CD4-positive, alpha-beta memory T cell (primary cell): ENCODE measurements around the gene EFHD2. TPM values are rescaled to one million over a fixed set of nuclear protein-coding genes. Genes with fewer than 3 reads are reported as not detected.

ENCODE experiments used
- CTCF ChIA-PET: fragments of 350-600 bp; sonication (Branson Sonifier 250); formaldehyde crosslinking; loops from one replicate; lab custom pipeline; 2021; ENCODE audit warnings: inconsistent platforms; ENCODE audit not compliant: partially characterized antibody; lab: Charles Lee
- POLR2A ChIA-PET: fragments of 350-600 bp; sonication (Branson Sonifier 250); formaldehyde crosslinking; loops from one replicate; lab custom pipeline; 2021; ENCODE audit not compliant: partially characterized antibody; lab: Charles Lee
- DNase-seq, 5 donors: peaks; one replicate each; pipeline versions ENCODE4 v3.0.0 to v3.0.0-alpha.2; 2020 to 2022; ENCODE audit warnings: mixed read lengths in 1 of 5
- H3K27ac ChIP-seq: one replicate; pipeline ENCODE4 v1.7.0; 2013; ENCODE audit warnings: low read depth, low read length
- H3K27me3 ChIP-seq: 2 replicates; pipeline ENCODE4 v1.7.0; 2013; ENCODE audit warnings: mild to moderate bottlenecking, low read length, moderate library complexity; ENCODE audit not compliant: insufficient read depth
- H3K36me3 ChIP-seq: 2 replicates; pipeline ENCODE4 v1.7.0; 2013; ENCODE audit warnings: mild to moderate bottlenecking, low read length, moderate library complexity; ENCODE audit not compliant: insufficient read depth
- H3K4me1 ChIP-seq: 2 replicates; pipeline ENCODE4 v1.7.0; 2013; ENCODE audit warnings: mild to moderate bottlenecking, low read length, moderate library complexity; ENCODE audit not compliant: insufficient read depth
- H3K4me3 ChIP-seq, 2 donors: one replicate each; pipeline ENCODE4 v1.7.0; 2013; ENCODE audit warnings: low read length in 2 of 2, mild to moderate bottlenecking in 1 of 2
- H3K9me3 ChIP-seq, 2 donors: one replicate each; pipeline ENCODE4 v1.7.0; 2013; ENCODE audit warnings: low read length in 2 of 2, control low read depth in 1 of 2; ENCODE audit not compliant: control insufficient read depth in 1 of 2
- H3K27ac Mint-ChIP-seq, 7 donors: one replicate each; pipeline ENCODE4 v1.8.0; 2020 to 2021; ENCODE audit warnings: mixed read lengths in 7 of 7, mild to moderate bottlenecking in 6 of 7, inconsistent platforms in 3 of 7, moderate library complexity in 3 of 7
- H3K27me3 Mint-ChIP-seq, 2 donors: one replicate each; pipeline ENCODE4 v1.8.0; 2020 to 2021; ENCODE audit warnings: mixed read lengths in 2 of 2
- H3K36me3 Mint-ChIP-seq, 2 donors: one replicate each; pipeline ENCODE4 v1.8.0; 2020 to 2021; ENCODE audit warnings: mixed read lengths in 2 of 2, inconsistent platforms in 1 of 2, mild to moderate bottlenecking in 1 of 2
- H3K4me1 Mint-ChIP-seq, 4 donors: one replicate each; pipeline ENCODE4 v1.8.0; 2020 to 2021; ENCODE audit warnings: mixed read lengths in 4 of 4, mild to moderate bottlenecking in 1 of 4
- H3K4me3 Mint-ChIP-seq, 8 donors: one replicate each; pipeline ENCODE4 v1.8.0; 2020 to 2021; ENCODE audit warnings: mixed read lengths in 8 of 8, mild to moderate bottlenecking in 7 of 8, moderate library complexity in 6 of 8, inconsistent platforms in 3 of 8
- H3K9me3 Mint-ChIP-seq, 8 donors: one replicate each; pipeline ENCODE4 v1.8.0; 2020 to 2021; ENCODE audit warnings: mixed read lengths in 8 of 8, mild to moderate bottlenecking in 5 of 8, inconsistent platforms in 3 of 8, moderate library complexity in 1 of 8
- intact Hi-C: fragments of 100-400 bp; cut with micrococcal nuclease; formaldehyde crosslinking; loops from one replicate; pipeline ENCODE4 v1.15.1; 2023
- polyA plus RNA-seq, 2 donors: library from polyadenylated mRNA; unstranded; fragments of 300-500 nt; fragmentation: Illumina TruSeq; gene quantifications; one replicate each; pipeline ENCODE4 v1.2.3, GENCODE V29; 2021
- total RNA-seq, 2 experiments: library from RNA; stranded (reverse); gene quantifications; one replicate each; pipeline ENCODE4 v1.2.3, GENCODE V29; 2021

The EFHD2 gene
- total and polyA plus RNA-seq, 4 experiments from 2014 or later = 46.4 to 66.7 (median 54.4) TPM

GRCh38 chr1:15436881-15437442, 27.3 kb downstream of the EFHD2 start:
- H3K27me3 ChIP-seq = no peaks in the 10 kb centered on the region
- intact Hi-C loops = no loop called here
- H3K4me3 Mint-ChIP-seq = no peak overlapping the region
- no peaks in the 10 kb centered on the region for H3K36me3 ChIP-seq
- H3K4me3 ChIP-seq = no peak overlapping the region
- H3K9me3 ChIP-seq = no peaks in the 10 kb centered on the region
- CTCF ChIA-PET = interaction anchor here (14.3 kb wide), 1 partner anchor 115 kb away, joined by 274 read pairs; no protein-coding TSS in a partner anchor
- no peaks in the 10 kb centered on the region for H3K27me3 Mint-ChIP-seq
- no peak for DNase-seq
- peaks cover 0 to 2% of the 10 kb centered on the region in 2 donors for H3K36me3 Mint-ChIP-seq
- no peak overlapping the region for H3K27ac ChIP-seq
- no peaks in the 10 kb centered on the region for H3K9me3 Mint-ChIP-seq
- H3K27ac Mint-ChIP-seq = no peak overlapping the region
- H3K4me1 ChIP-seq = no peaks in the 10 kb centered on the region
- H3K4me1 Mint-ChIP-seq = no peaks in the 10 kb centered on the region
- POLR2A ChIA-PET = no interaction called here

GRCh38 chr1:15439325-15439724, 29.6 kb downstream of the EFHD2 start:
- no peak for DNase-seq
- peaks cover 0 to 1% of the 10 kb centered on the region in 2 donors for H3K27me3 Mint-ChIP-seq
- POLR2A ChIA-PET = no interaction called here
- H3K27ac Mint-ChIP-seq = no peak overlapping the region
- intact Hi-C loops = no loop called here
- Histone ChIP-seq H3K36me3 (no peaks in the 10 kb centered on the region), H3K4me3 (no peak overlapping the region), H3K4me1 (no peaks in the 10 kb centered on the region), H3K9me3 (no peaks in the 10 kb centered on the region), H3K27ac (no peak overlapping the region), H3K27me3 (no peaks in the 10 kb centered on the region)
- H3K4me3 Mint-ChIP-seq = no peak overlapping the region
- H3K4me1 Mint-ChIP-seq = no peaks in the 10 kb centered on the region
- CTCF ChIA-PET = no interaction called here
- H3K9me3 Mint-ChIP-seq = no peaks in the 10 kb centered on the region
- H3K36me3 Mint-ChIP-seq = no peaks in the 10 kb centered on the region

- ChIA-PET POLR2A (no interaction called here), CTCF (no interaction called here)
- H3K36me3 Mint-ChIP-seq = no peaks in the 10 kb centered on the region
- intact Hi-C loops = no loop called here
- H3K4me1 Mint-ChIP-seq = no peaks in the 10 kb centered on the region
- H3K27ac Mint-ChIP-seq = no peak overlapping the region
- no peak overlapping the region for H3K4me3 ChIP-seq
- H3K36me3 ChIP-seq = no peaks in the 10 kb centered on the region
- peak overlapping the region in 1 of 8 donors; percentile 4 for H3K4me3 Mint-ChIP-seq
- H3K27me3 Mint-ChIP-seq = peaks cover 0 to 5% of the 10 kb centered on the region in 2 donors
- H3K27me3 ChIP-seq = no peaks in the 10 kb centered on the region
- no peak overlapping the region for H3K27ac ChIP-seq
- no peaks in the 10 kb centered on the region for H3K4me1 ChIP-seq
- no peaks in the 10 kb centered on the region for H3K9me3 ChIP-seq
- no peak for DNase-seq
- no peaks in the 10 kb centered on the region for H3K9me3 Mint-ChIP-seq
These were observed 30.7 kb downstream of the EFHD2 start for GRCh38 chr1:15440357-15440756.

- H3K4me3 ChIP-seq = no peak overlapping the region
- H3K4me1 Mint-ChIP-seq = peaks cover 0 to 4% (median under 1%) of the 10 kb centered on the region in 4 donors
- H3K36me3 Mint-ChIP-seq = no peaks in the 10 kb centered on the region
- peaks cover 0 to 5% of the 10 kb centered on the region in 2 donors for H3K27me3 Mint-ChIP-seq
- no peak overlapping the region for H3K4me3 Mint-ChIP-seq
- H3K27me3 ChIP-seq = no peaks in the 10 kb centered on the region
- CTCF ChIA-PET = interaction anchor here (0.7 to 1.6 kb wide), 2 partner anchors 10 to 118 kb away, joined by 3 to 6 read pairs; no protein-coding TSS in a partner anchor
- H3K27ac Mint-ChIP-seq = peak overlapping the region in 1 of 7 donors; percentile 42
- H3K27ac ChIP-seq = no peak overlapping the region
- no peaks in the 10 kb centered on the region for H3K9me3 Mint-ChIP-seq
- no peaks in the 10 kb centered on the region for H3K4me1 ChIP-seq
- no peaks in the 10 kb centered on the region for H3K9me3 ChIP-seq
- H3K36me3 ChIP-seq = no peaks in the 10 kb centered on the region
- intact Hi-C loops = no loop called here
- POLR2A ChIA-PET = no interaction called here
- DNase-seq = no peak
These were observed 31.6 kb downstream of the EFHD2 start for GRCh38 chr1:15441247-15441646.

- Histone ChIP-seq H3K4me1 (no peaks in the 10 kb centered on the region), H3K9me3 (no peaks in the 10 kb centered on the region), H3K27ac (no peak overlapping the region), H3K36me3 (no peaks in the 10 kb centered on the region), H3K27me3 (no peaks in the 10 kb centered on the region), H3K4me3 (no peak overlapping the region)
- no peak overlapping the region for H3K27ac Mint-ChIP-seq
- no peak overlapping the region for H3K4me3 Mint-ChIP-seq
- H3K27me3 Mint-ChIP-seq = peaks cover 0 to 5% of the 10 kb centered on the region in 2 donors
- no peaks in the 10 kb centered on the region for H3K36me3 Mint-ChIP-seq
- POLR2A ChIA-PET = no interaction called here
- CTCF ChIA-PET = interaction anchor here (1.6 kb wide), 1 partner anchor 11 kb away, joined by 6 read pairs; no protein-coding TSS in a partner anchor
- H3K9me3 Mint-ChIP-seq = no peaks in the 10 kb centered on the region
- peaks cover 0 to 4% (median under 1%) of the 10 kb centered on the region in 4 donors for H3K4me1 Mint-ChIP-seq
- intact Hi-C loops = no loop called here
- no peak for DNase-seq
These were observed 32.4 kb downstream of the EFHD2 start for GRCh38 chr1:15442119-15442518.

- Mint-ChIP-seq H3K27me3 (peaks cover 1 to 5% of the 10 kb centered on the region in 2 donors), H3K4me1 (peaks cover 0 to 4% (median under 1%) of the 10 kb centered on the region in 4 donors), H3K4me3 (no peak overlapping the region), H3K9me3 (no peaks in the 10 kb centered on the region), H3K36me3 (no peaks in the 10 kb centered on the region), H3K27ac (no peak overlapping the region)
- POLR2A ChIA-PET = no interaction called here
- no peak for DNase-seq
- Histone ChIP-seq H3K9me3 (no peaks in the 10 kb centered on the region), H3K27ac (no peak overlapping the region), H3K4me1 (no peaks in the 10 kb centered on the region), H3K27me3 (no peaks in the 10 kb centered on the region), H3K4me3 (no peak overlapping the region), H3K36me3 (no peaks in the 10 kb centered on the region)
- CTCF ChIA-PET = no interaction called here
- intact Hi-C loops = no loop called here
These were observed 33.1 kb downstream of the EFHD2 start for GRCh38 chr1:15442759-15443158.

- Mint-ChIP-seq H3K4me1 (peaks cover 0 to 4% (median under 1%) of the 10 kb centered on the region in 4 donors), H3K27me3 (peaks cover 1 to 5% of the 10 kb centered on the region in 2 donors), H3K36me3 (no peaks in the 10 kb centered on the region), H3K9me3 (no peaks in the 10 kb centered on the region), H3K4me3 (no peak overlapping the region), H3K27ac (no peak overlapping the region)
- POLR2A ChIA-PET = no interaction called here
- Histone ChIP-seq H3K9me3 (no peaks in the 10 kb centered on the region), H3K4me3 (no peak overlapping the region), H3K27me3 (no peaks in the 10 kb centered on the region), H3K36me3 (no peaks in the 10 kb centered on the region), H3K27ac (no peak overlapping the region), H3K4me1 (no peaks in the 10 kb centered on the region)
- CTCF ChIA-PET = no interaction called here
- DNase-seq = no peak
- intact Hi-C loops = no loop called here
These were observed 33.6 kb downstream of the EFHD2 start for GRCh38 chr1:15443281-15443680.
